HG02642 (cell line): ENCODE data around the gene ARMC9.
"Not testable (repeated sequence)": the region's sequence is repeated elsewhere in the genome, so short reads cannot be mapped to it uniquely, and the experiment has no call there.

ENCODE experiments used
- ATAC-seq: cut with Tn5 transposase; IDR thresholded peaks from one replicate; pipeline ENCODE4 v1.9.1; 2021; ENCODE audit warnings: mild to moderate bottlenecking; ENCODE audit not compliant: unreplicated experiment, poor library complexity

Gene ARMC9

GRCh38 chr2:231241755-231242507 lies 43.5 kb downstream of the ARMC9 start:
- no peak for ATAC-seq

- ATAC-seq, result no peak
Measured at GRCh38 chr2:231243866-231244265, 45.4 kb downstream of the ARMC9 start.

- no peak for ATAC-seq
Measured at GRCh38 chr2:231244382-231245248, 46.2 kb downstream of the ARMC9 start.

GRCh38 chr2:231245249-231246094 lies 47.0 kb downstream of the ARMC9 start:
- no peak for ATAC-seq

- no peak for ATAC-seq
Measured at GRCh38 chr2:231246171-231246842, 47.9 kb downstream of the ARMC9 start.

GRCh38 chr2:231250146-231250545 lies 51.7 kb downstream of the ARMC9 start:
- ATAC-seq, result no peak

GRCh38 chr2:231250698-231251097 lies 52.3 kb downstream of the ARMC9 start:
- no peak for ATAC-seq

GRCh38 chr2:231253292-231253691 lies 54.9 kb downstream of the ARMC9 start:
- ATAC-seq, result not testable (repeated sequence)

- no peak for ATAC-seq
Measured at GRCh38 chr2:231256494-231256893, 58.1 kb downstream of the ARMC9 start.

- ATAC-seq, result no peak
Measured at GRCh38 chr2:231257763-231258162, 59.3 kb downstream of the ARMC9 start.

- no peak for ATAC-seq
Measured at GRCh38 chr2:231258701-231259100, 60.3 kb downstream of the ARMC9 start.

- no peak for ATAC-seq
Measured at GRCh38 chr2:231259104-231259503, 60.7 kb downstream of the ARMC9 start.

GRCh38 chr2:231260442-231261208 lies 62.2 kb downstream of the ARMC9 start:
- no peak for ATAC-seq

GRCh38 chr2:231263118-231263831 lies 64.8 kb downstream of the ARMC9 start:
- ATAC-seq, result no peak

- ATAC-seq, result no peak
Measured at GRCh38 chr2:231270221-231271114, 72.0 kb downstream of the ARMC9 start.

GRCh38 chr2:231272991-231273390 lies 74.6 kb downstream of the ARMC9 start:
- ATAC-seq, result no peak

- no peak for ATAC-seq
Measured at GRCh38 chr2:231276987-231277386, 78.6 kb downstream of the ARMC9 start.

- no peak for ATAC-seq
Measured at GRCh38 chr2:231277962-231278361, 79.5 kb downstream of the ARMC9 start.
